H9 (cell line): Measurements from ENCODE around the gene PCSK2. TPM values are rescaled to one million over a fixed set of nuclear protein-coding genes. Genes with fewer than 3 reads are reported as not detected.

Experiments used
- DNase-seq: peaks from one replicate; pipeline ENCODE4 v3.0.0-alpha.2; 2017
- H2AFZ ChIP-seq: one replicate; pipeline ENCODE4 v1.6.1; 2013; ENCODE audit warnings: mild to moderate bottlenecking, low read length, control low read depth, moderate library complexity
- H2AK5ac ChIP-seq: 2 replicates; pipeline ENCODE4 v1.6.1; 2013; ENCODE audit warnings: low read length, control low read depth, mixed read lengths; ENCODE audit not compliant: insufficient read length
- H2BK120ac ChIP-seq: one replicate; pipeline ENCODE4 v1.6.1; 2013; ENCODE audit warnings: low read depth, mild to moderate bottlenecking, low read length, control low read depth, inconsistent platforms; ENCODE audit not compliant: poor library complexity, severe bottlenecking
- H2BK12ac ChIP-seq: 2 replicates; pipeline ENCODE4 v1.6.1; 2013; ENCODE audit warnings: low read length, control low read depth, mixed read lengths, low read depth; ENCODE audit not compliant: insufficient read length
- H2BK15ac ChIP-seq: 2 replicates; pipeline ENCODE4 v1.6.1; 2013; ENCODE audit warnings: low read depth, low read length, control low read depth
- H2BK20ac ChIP-seq: one replicate; pipeline ENCODE4 v1.6.1; 2013; ENCODE audit warnings: low read depth, mild to moderate bottlenecking, low read length, control low read depth, inconsistent platforms; ENCODE audit not compliant: poor library complexity, severe bottlenecking
- H2BK5ac ChIP-seq: 2 replicates; pipeline ENCODE4 v1.6.1; 2013; ENCODE audit warnings: low read length, control low read depth, mixed read lengths; ENCODE audit not compliant: insufficient read length
- H3K14ac ChIP-seq: 2 replicates; pipeline ENCODE4 v1.6.1; 2013; ENCODE audit warnings: low read length, control low read depth; ENCODE audit not compliant: insufficient read depth
- H3K18ac ChIP-seq: 2 replicates; pipeline ENCODE4 v1.6.1; 2013; ENCODE audit warnings: low read depth, mild to moderate bottlenecking, mixed read lengths, low read length, control low read depth; ENCODE audit not compliant: insufficient read length
- H3K23ac ChIP-seq: 2 replicates; pipeline ENCODE4 v1.6.1; 2013; ENCODE audit warnings: low read length, control low read depth, mixed read lengths, low read depth; ENCODE audit not compliant: insufficient read length
- H3K23me2 ChIP-seq: 2 replicates; pipeline ENCODE4 v1.6.1; 2013; ENCODE audit warnings: low read depth, mild to moderate bottlenecking, mixed read lengths, low read length, control low read depth; ENCODE audit not compliant: insufficient read length, poor library complexity, severe bottlenecking
- H3K27ac ChIP-seq: 2 replicates; pipeline ENCODE4 v1.5.1; 2013; ENCODE audit warnings: low read length, control low read depth, mixed read lengths, low read depth; ENCODE audit not compliant: insufficient read length
- H3K27me3 ChIP-seq: 2 replicates; pipeline ENCODE4 v1.6.1; 2013; ENCODE audit warnings: low read length, control low read depth, inconsistent platforms; ENCODE audit not compliant: insufficient read depth
- H3K4ac ChIP-seq: 2 replicates; pipeline ENCODE4 v1.6.1; 2013; ENCODE audit warnings: low read depth, mild to moderate bottlenecking, control low read depth, inconsistent platforms, low read length, moderate library complexity
- H3K4me1 ChIP-seq: 2 replicates; pipeline ENCODE4 v1.6.1; 2013; ENCODE audit warnings: low read length, control low read depth, inconsistent platforms; ENCODE audit not compliant: insufficient read depth
- H3K4me2 ChIP-seq: 2 replicates; pipeline ENCODE4 v1.6.1; 2013; ENCODE audit warnings: low read length, control low read depth, mixed read lengths; ENCODE audit not compliant: insufficient read length, insufficient read depth
- H3K56ac ChIP-seq: 2 replicates; pipeline ENCODE4 v1.6.1; 2013; ENCODE audit warnings: low read depth, mild to moderate bottlenecking, mixed read lengths, low read length, control low read depth; ENCODE audit not compliant: insufficient read length
- H3K79me1 ChIP-seq: 2 replicates; pipeline ENCODE4 v1.6.1; 2013; ENCODE audit warnings: low read depth, mild to moderate bottlenecking, moderate library complexity, low read length, control low read depth, inconsistent platforms; ENCODE audit not compliant: insufficient read depth, poor library complexity, severe bottlenecking
- H3K79me2 ChIP-seq: 2 replicates; pipeline ENCODE4 v1.6.1; 2013; ENCODE audit warnings: low read length, control low read depth, inconsistent platforms; ENCODE audit not compliant: insufficient read depth
- H3K9ac ChIP-seq: 2 replicates; pipeline ENCODE4 v1.6.1; 2013; ENCODE audit warnings: low read length, control low read depth, mixed read lengths; ENCODE audit not compliant: insufficient read length; ENCODE audit errors: extremely low read depth
- H3K9me3 ChIP-seq: one replicate; pipeline ENCODE4 v1.6.1; 2013; ENCODE audit warnings: low read depth, low read length, inconsistent platforms; ENCODE audit not compliant: control insufficient read depth
- H3T11ph ChIP-seq: one replicate; pipeline ENCODE4 v1.6.1; 2013; ENCODE audit warnings: mild to moderate bottlenecking, low read length, control low read depth, inconsistent platforms
- H4K20me1 ChIP-seq: one replicate; pipeline ENCODE4 v1.6.1; 2013; ENCODE audit not compliant: control insufficient read depth, insufficient read length, insufficient read depth
- H4K5ac ChIP-seq: 2 replicates; pipeline ENCODE4 v1.6.1; 2013; ENCODE audit warnings: low read depth, mild to moderate bottlenecking, mixed read lengths, low read length, control low read depth; ENCODE audit not compliant: insufficient read length
- H4K8ac ChIP-seq: replicated peaks from 2 replicates; pipeline ENCODE4 v1.6.1; 2013; ENCODE audit warnings: low read length, control low read depth, mixed read lengths, low read depth; ENCODE audit not compliant: insufficient read length
- H4K91ac ChIP-seq: 2 replicates; pipeline ENCODE4 v1.6.1; 2013; ENCODE audit warnings: low read depth, mild to moderate bottlenecking, moderate library complexity, mixed read lengths, low read length, control low read depth; ENCODE audit not compliant: insufficient read length
- H3K27ac Mint-ChIP-seq, 3 experiments: 2 replicates in 2 of 3; 3 replicates in 1 of 3; pipeline ENCODE4 v1.8.0; 2020 to 2021; ENCODE audit warnings: mixed read lengths in 3 of 3, mild to moderate bottlenecking in 1 of 3, moderate library complexity in 1 of 3
- H3K27me3 Mint-ChIP-seq: 2 replicates; pipeline ENCODE4 v1.8.0; 2021; ENCODE audit warnings: low read depth, mild to moderate bottlenecking, moderate library complexity, mixed read lengths
- H3K36me3 Mint-ChIP-seq, 3 experiments: 2 replicates in 2 of 3; 3 replicates in 1 of 3; pipeline ENCODE4 v1.8.0; 2020 to 2021; ENCODE audit warnings: low read depth in 3 of 3, mixed read lengths in 3 of 3; ENCODE audit not compliant: insufficient read depth in 1 of 3
- H3K4me1 Mint-ChIP-seq, 2 experiments: 2 replicates each; pipeline ENCODE4 v1.8.0; 2020; ENCODE audit warnings: mixed read lengths in 2 of 2
- H3K4me3 Mint-ChIP-seq, 2 experiments: 2 replicates in 1 of 2; 3 replicates in 1 of 2; pipeline ENCODE4 v1.8.0; 2020 to 2021; ENCODE audit warnings: mild to moderate bottlenecking in 2 of 2, mixed read lengths in 2 of 2, moderate library complexity in 1 of 2
- H3K9me3 Mint-ChIP-seq, 2 experiments: 2 replicates in 1 of 2; 3 replicates in 1 of 2; pipeline ENCODE4 v1.8.0; 2020; ENCODE audit warnings: mild to moderate bottlenecking in 2 of 2, mixed read lengths in 2 of 2, moderate library complexity in 1 of 2
- CTCF ChIP-seq: fragments of 200-600 bp; sonication (generic); conservative IDR thresholded peaks from 3 replicates; pipeline ENCODE4 v1.8.0; 2021; ENCODE audit warnings: antibody characterized with exemption, mild to moderate bottlenecking
- WGBS: extraction: QIAGEN DNeasy Blood & Tissue Kit; methylation state at CpG from one replicate; pipeline ENCODE4 v1.1.7; 2013; ENCODE audit warnings: missing lambda C conversion rate, low lambda C conversion rate, mixed read lengths; ENCODE audit not compliant: insufficient read length; ENCODE audit errors: extremely low coverage; 5-methylcytosine and 5-hydroxymethylcytosine counted together
- total RNA-seq: library from RNA; stranded (reverse); gene quantifications from 2 replicates; pipeline ENCODE4 v1.2.1, GENCODE V29; 2021

PCSK2 gene
- total RNA-seq, 1 experiment from 2014 or later, result 2.8 TPM

GRCh38 chr20:17202673-17203072 lies 24.2 kb upstream of the PCSK2 start:
- Histone ChIP-seq H3K23me2 (no peaks in the 10 kb centered on the region), H2BK12ac (no peak overlapping the region), H3K27me3 (no peaks in the 10 kb centered on the region), H3K27ac (no peak overlapping the region), H4K5ac (no peak overlapping the region), H3K14ac (no peak overlapping the region), H3K9me3 (no peaks in the 10 kb centered on the region), H3T11ph (no peak overlapping the region), H3K79me1 (no peaks in the 10 kb centered on the region), H4K20me1 (no peaks in the 10 kb centered on the region), H2BK120ac (no peak overlapping the region), H4K91ac (no peak overlapping the region), H3K9ac (no peak overlapping the region), H3K4me1 (no peaks in the 10 kb centered on the region), H2BK15ac (no peak overlapping the region), H3K56ac (no peak overlapping the region), H3K4ac (no peak overlapping the region), H3K18ac (no peak overlapping the region), H4K8ac (no peak overlapping the region), H2AK5ac (no peak overlapping the region), H3K79me2 (no peaks in the 10 kb centered on the region), H2BK20ac (no peak overlapping the region), H2BK5ac (no peak overlapping the region), H2AFZ (peak overlapping the region; percentile 90), H3K23ac (no peak overlapping the region), H3K4me2 (peak overlapping the region; percentile 6)
- DNase-seq, result peak; percentile 64
- Mint-ChIP-seq H3K4me3 (0 out of 5 replicates have a peak overlapping the region, but pooled peaks of 1 of the 2 experiments have one; percentile 2), H3K36me3 (no peaks in the 10 kb centered on the region), H3K4me1 (peaks cover 8 to 12% of the 10 kb centered on the region in 2 experiments), H3K27me3 (peaks cover 3% of the 10 kb centered on the region), H3K9me3 (no peaks in the 10 kb centered on the region), H3K27ac (no peak overlapping the region)
- no peak for TF ChIP-seq CTCF
- no CpG with 5 or more reads among the region's 8 CpGs for WGBS
